Measurements from ENCODE around the gene BRD2.

The BRD2 gene

DNA sequence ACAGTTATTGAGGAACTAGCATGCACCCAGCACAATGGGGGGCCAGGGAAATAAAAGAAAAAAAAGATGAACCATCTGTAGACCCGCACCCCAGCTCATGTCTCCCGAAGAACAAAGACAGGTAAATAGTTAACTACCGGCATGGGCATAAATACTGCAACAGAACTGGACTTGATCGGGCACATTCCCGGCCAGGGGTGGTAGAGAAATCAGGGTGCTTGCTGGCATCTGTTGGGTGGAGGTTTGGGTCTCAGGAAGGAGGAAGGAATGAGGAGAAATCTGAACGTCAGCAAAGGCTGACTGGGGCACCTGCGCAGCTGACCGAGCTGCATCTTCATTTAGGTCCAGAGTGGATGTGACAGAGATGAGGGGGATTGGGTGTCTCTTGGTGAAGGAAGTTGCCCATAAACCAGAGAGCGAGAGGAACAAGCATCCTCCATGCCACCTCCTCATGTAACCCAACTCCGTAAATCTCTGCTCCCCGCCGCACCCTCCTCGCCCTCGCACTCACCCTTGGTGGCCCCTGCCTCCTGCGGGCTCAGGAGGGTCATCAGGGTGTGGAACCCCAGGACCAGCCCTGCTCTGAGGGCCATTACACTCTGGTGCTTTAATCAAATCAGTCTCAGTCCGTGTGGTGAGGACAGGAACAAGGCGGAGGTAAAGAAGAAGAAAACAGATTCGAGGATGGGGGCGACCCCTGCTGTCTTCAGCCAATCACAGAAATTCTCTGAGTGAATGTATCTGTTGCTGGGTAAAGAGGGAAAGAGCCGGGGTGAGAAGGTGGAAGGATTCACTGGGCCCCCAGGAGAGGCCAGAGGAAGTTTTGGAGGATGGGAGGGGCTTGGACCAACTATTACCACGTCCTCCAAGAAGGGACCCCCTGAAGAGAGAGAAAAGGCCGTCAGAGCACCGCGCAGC is 40.8 kb downstream of the BRD2 start, which contains the start of gene HLA-DOA:
Gene HLA-DOA (minus strand): TSS at position 648 of the 918 bp plus-strand sequence.
- Histone ChIP-seq H3K36me3 (replicated peaks) (no peaks in the 10 kb centered on the region), H3K27me3 (ENCODE audit: low read depth) (peaks cover 34% of the 10 kb centered on the region), H3K4me1 (no peaks in the 10 kb centered on the region), H3K4me3 (no peak within 1 kb of the TSS), H3K9me3 (no peaks in the 10 kb centered on the region)
- no peak for DNase-seq (ENCODE audit: low spot score in 2 of 2)
- in situ Hi-C loops (cut with MboI; ENCODE audit: low sequenced_read_pairs) = no loop called here

DNA sequence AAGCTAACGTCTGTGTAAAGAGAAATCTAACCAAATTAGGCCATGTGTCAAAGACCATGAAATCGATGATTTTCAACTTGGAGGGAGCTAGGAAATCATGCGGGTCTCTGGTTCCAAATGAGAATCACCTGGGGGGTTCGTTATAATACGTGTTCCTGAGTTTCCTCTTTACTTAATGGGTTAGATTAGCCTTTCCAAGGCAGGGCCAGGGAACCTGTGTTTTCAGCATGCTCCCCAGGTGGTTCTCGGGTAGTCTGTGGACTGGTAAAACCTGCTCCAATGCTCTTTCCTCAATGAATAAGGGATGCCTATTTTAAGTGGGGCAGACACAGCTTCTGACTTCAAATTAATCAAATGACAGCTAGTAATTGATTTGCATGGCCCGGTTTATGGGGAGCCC is 42.0 kb downstream of the BRD2 start:
- Histone ChIP-seq H3K4me3 (no peak overlapping the region), H3K36me3 (replicated peaks) (no peaks in the 10 kb centered on the region), H3K27me3 (ENCODE audit: low read depth) (peaks cover 39% of the 10 kb centered on the region), H3K9me3 (no peaks in the 10 kb centered on the region), H3K4me1 (no peaks in the 10 kb centered on the region)
- in situ Hi-C loops (cut with MboI; ENCODE audit: low sequenced_read_pairs) = loop anchor here (10.0 kb wide), 2 partner anchors 74 to 234 kb away; no protein-coding TSS in a partner anchor
- DNase-seq (ENCODE audit: low spot score in 2 of 2) = no peak

DNA sequence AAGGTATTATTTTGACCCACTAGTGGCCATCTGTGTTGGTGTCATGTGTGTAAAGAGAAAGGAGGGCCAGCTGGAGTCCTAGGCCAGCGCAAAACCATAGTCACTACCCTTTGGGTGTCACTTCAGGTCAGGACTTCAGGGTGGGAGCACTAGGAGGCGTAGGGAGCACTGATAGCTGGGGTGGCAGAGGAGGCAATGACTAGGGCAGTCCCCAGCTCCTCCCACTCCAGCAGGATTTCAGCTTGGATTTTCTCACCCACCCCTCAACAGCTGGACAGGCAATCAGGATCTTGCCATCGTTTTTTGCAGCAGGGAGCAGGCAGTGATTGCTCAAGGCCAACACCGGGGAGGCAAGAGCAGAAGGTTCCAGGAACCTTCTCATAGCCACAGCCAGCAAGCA is 45.2 kb downstream of the BRD2 start:
- Histone ChIP-seq H3K4me1 (no peaks in the 10 kb centered on the region), H3K36me3 (replicated peaks) (no peaks in the 10 kb centered on the region), H3K9me3 (no peaks in the 10 kb centered on the region), H3K4me3 (no peak overlapping the region), H3K27me3 (ENCODE audit: low read depth) (peaks cover 67% of the 10 kb centered on the region)
- in situ Hi-C loops (cut with MboI; ENCODE audit: low sequenced_read_pairs) = loop anchor here (10.0 kb wide), 2 partner anchors 71 to 231 kb away; no protein-coding TSS in a partner anchor
- no peak for DNase-seq (ENCODE audit: low spot score in 2 of 2)

DNA sequence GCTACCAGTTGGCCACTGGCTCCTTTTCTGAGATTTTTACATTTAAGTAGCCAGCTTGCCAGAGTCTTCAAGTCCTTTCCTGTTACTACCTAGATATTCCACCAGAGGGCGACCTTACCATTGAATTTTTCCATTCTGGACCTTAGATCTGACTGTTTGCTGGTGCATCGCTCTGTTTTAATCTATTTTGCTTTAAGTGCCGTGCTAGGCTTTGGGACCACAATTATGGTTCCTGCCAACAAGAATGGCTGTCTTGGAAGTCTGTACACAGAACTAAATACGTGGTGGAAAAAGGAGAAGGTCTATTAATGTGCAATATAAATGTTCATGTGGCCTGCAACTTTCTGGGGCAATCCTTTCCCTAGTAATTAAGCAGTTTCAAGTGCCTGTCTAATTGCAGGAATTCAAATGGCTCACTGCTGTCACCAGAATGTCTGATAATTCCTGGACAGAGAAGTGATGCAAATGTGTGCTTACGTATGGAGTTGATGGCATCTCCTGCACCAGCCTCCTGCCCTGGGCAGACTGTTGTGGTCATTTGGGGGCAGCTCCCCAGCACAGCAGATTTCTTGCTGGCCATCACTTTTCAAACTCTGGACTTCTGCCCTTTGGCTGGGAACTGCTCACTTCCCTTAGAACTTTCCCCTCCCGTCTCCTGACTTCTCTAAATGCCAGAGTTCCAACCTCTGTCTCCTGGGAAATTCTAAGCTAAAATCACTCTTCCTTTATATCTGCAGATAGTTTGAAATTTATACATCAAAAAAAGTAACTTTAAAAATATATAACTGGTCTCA is 46.6 kb downstream of the BRD2 start:
- no peaks in the 10 kb centered on the region for H3K9me3 ChIP-seq
- DNase-seq (ENCODE audit: low spot score in 2 of 2) = peak; percentile 68 to 75
- peaks cover 79% of the 10 kb centered on the region for H3K27me3 ChIP-seq (ENCODE audit: low read depth)
- H3K4me1 ChIP-seq = no peaks in the 10 kb centered on the region
- no peak overlapping the region for H3K4me3 ChIP-seq
- H3K36me3 ChIP-seq (replicated peaks) = no peaks in the 10 kb centered on the region
- in situ Hi-C loops (cut with MboI; ENCODE audit: low sequenced_read_pairs) = loop anchor here (10.0 kb wide), 2 partner anchors 70 to 230 kb away; no protein-coding TSS in a partner anchor

DNA sequence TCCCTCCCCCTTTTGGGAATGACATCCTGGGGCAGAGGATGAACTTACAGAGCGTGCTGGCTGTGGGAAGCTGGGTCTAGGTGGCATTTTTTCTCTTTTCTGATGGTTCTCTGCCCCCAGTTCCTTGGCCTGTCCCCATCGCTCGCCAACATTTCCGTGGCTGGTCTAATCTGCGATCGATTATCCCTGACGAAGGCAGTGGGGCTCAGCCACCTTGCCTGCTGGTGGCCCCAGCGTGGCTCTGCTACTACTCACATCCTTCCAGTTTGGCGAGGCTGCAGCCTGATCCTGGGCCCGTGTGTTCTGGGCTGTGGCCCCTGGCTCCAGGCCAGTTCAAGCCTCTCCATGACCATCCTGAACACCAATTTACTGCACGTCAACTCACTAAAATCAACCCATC is 47.4 kb downstream of the BRD2 start:
- H3K27me3 ChIP-seq (ENCODE audit: low read depth) = peaks cover 77% of the 10 kb centered on the region
- in situ Hi-C loops (cut with MboI; ENCODE audit: low sequenced_read_pairs) = loop anchor here (10.0 kb wide), 2 partner anchors 69 to 229 kb away; no protein-coding TSS in a partner anchor

DNA sequence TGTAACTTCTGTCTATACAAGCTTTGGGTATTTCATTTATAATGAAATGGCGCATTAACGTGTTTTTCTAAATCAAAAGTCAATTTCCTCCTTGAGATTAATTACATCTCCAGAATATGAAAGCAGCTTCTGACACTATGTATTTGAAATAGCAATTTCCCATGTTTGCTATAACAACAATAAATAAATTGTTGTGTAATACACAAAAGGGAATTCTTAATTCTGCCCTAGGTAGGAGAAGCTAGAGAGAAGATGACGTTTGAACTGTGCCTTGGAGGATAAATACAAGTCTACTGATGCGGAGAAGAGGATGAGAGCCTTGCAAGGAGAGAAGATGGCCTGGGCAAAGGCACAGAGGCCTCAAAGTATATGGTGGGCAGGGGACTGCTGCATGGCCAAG is 48.6 kb downstream of the BRD2 start:
- Histone ChIP-seq H3K36me3 (replicated peaks) (no peaks in the 10 kb centered on the region), H3K9me3 (no peaks in the 10 kb centered on the region), H3K4me3 (no peak overlapping the region), H3K4me1 (no peaks in the 10 kb centered on the region), H3K27me3 (ENCODE audit: low read depth) (peaks cover 70% of the 10 kb centered on the region)
- no peak for DNase-seq (ENCODE audit: low spot score in 2 of 2)
- in situ Hi-C loops (cut with MboI; ENCODE audit: low sequenced_read_pairs) = loop anchor here (10.0 kb wide), 2 partner anchors 68 to 228 kb away; no protein-coding TSS in a partner anchor

More for the DNA sequence above, 47.4 kb downstream of the BRD2 start:
- Histone ChIP-seq H3K36me3 (replicated peaks) (no peaks in the 10 kb centered on the region), H3K4me1 (no peaks in the 10 kb centered on the region), H3K9me3 (no peaks in the 10 kb centered on the region), H3K4me3 (no peak overlapping the region)
- DNase-seq (ENCODE audit: low spot score in 2 of 2) = no peak

DNA sequence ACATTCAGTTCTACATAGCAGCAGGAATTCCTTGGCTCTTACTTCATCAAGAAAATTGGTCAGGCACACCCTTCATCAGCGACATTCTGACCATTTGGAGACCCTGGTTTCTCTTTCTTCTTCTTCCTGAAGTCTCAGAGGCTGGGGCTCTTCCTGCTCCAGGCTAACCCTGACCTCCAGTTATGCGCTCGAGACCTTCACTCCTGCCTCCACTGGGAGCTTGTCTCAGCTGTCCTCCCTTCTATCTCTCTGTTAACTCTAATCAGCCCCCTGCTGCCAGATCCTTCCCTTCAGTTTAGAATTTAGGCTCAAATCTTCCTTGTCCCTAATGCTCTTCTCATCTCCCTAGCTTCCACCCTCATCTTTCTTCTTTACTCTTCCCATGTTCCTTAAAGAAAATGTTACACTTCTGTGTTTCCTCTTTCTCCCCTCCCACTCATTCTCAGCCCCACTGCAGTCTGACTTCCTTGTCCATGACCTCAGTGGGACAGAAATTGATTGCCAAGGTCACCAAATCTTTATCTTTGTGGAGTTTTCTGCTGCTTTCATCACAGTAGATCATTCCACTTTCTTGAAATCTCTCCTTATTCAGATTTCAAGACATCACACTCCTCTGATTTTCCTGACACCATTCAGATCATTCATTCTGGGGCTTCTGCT is 49.4 kb downstream of the BRD2 start:
- peaks cover 65% of the 10 kb centered on the region for H3K27me3 ChIP-seq (ENCODE audit: low read depth)
- no peaks in the 10 kb centered on the region for H3K4me1 ChIP-seq
- DNase-seq (ENCODE audit: low spot score in 2 of 2) = no peak
- H3K4me3 ChIP-seq = no peak overlapping the region
- no peaks in the 10 kb centered on the region for H3K36me3 ChIP-seq (replicated peaks)
- H3K9me3 ChIP-seq = no peaks in the 10 kb centered on the region
- in situ Hi-C loops (cut with MboI; ENCODE audit: low sequenced_read_pairs) = loop anchor here (10.0 kb wide), 2 partner anchors 67 to 227 kb away; no protein-coding TSS in a partner anchor

DNA sequence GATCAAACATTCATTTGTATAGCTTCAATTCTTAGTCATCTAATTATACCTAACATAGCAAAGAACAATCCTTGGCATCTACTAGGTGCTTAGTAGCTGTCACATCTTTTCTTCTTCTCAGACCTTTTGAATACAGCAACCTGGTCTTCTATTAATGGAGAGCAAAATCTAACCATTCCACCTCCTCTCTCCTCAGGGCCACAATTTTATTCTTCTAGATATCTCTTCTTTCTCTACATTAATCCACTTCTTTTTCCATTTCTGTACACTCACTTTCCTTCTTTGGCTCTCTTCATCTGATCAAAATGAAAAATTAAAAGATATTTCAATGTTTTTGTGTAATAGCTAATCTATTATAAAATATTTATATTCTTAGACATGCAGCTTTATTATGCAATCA is 50.0 kb downstream of the BRD2 start:
- no peak for DNase-seq (ENCODE audit: low spot score in 2 of 2)
- Histone ChIP-seq H3K4me1 (no peaks in the 10 kb centered on the region), H3K27me3 (ENCODE audit: low read depth) (peaks cover 61% of the 10 kb centered on the region), H3K4me3 (no peak overlapping the region), H3K36me3 (replicated peaks) (no peaks in the 10 kb centered on the region), H3K9me3 (no peaks in the 10 kb centered on the region)
- in situ Hi-C loops (cut with MboI; ENCODE audit: low sequenced_read_pairs) = loop anchor here (10.0 kb wide), 2 partner anchors 66 to 226 kb away; no protein-coding TSS in a partner anchor

DNA sequence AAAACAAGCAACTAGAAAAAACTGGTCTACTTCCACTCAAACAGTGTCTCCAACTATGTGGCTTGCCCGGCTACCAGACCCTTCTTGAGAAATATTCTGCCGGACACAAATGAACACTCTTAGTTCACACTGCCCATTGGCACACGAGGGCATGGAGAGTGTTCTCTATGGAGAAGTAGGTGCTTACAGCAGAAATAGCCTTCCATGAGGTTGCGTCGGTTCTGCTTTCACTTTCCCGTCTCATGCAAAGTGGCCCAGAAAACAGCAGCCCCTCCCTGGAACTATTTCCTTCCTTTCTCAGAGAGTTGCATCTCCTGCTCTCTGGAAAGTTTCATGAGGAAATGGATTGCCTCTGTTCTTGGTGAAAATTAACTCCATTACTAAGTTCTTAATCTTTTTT is 50.5 kb downstream of the BRD2 start:
- Histone ChIP-seq H3K4me3 (no peak overlapping the region), H3K9me3 (no peaks in the 10 kb centered on the region), H3K27me3 (ENCODE audit: low read depth) (peaks cover 56% of the 10 kb centered on the region), H3K4me1 (no peaks in the 10 kb centered on the region), H3K36me3 (replicated peaks) (no peaks in the 10 kb centered on the region)
- in situ Hi-C loops (cut with MboI; ENCODE audit: low sequenced_read_pairs) = loop anchor here (10.0 kb wide), 2 partner anchors 66 to 226 kb away; no protein-coding TSS in a partner anchor
- no peak for DNase-seq (ENCODE audit: low spot score in 2 of 2)

DNA sequence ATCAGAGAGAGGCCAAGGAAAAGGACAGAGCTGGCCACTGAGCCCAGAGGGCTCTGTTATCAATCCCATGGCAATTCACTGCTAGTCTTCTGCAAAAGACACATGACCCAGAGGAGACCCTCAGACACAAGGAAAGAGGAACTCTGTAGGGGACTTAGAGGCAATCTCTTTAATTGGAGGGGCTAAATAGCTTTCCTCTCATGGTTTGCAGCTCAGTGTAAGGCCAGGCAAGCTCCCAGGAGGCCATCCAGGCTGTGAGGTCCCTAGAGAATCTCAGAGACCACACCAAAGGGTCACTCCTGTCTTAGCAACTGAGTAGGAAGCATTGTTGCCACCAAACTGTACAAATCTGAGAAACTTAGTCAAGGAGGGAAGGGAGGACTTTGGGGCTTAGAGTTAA is 51.0 kb downstream of the BRD2 start:
- H3K9me3 ChIP-seq = no peaks in the 10 kb centered on the region
- DNase-seq (ENCODE audit: low spot score in 2 of 2) = no peak
- no peaks in the 10 kb centered on the region for H3K36me3 ChIP-seq (replicated peaks)
- H3K27me3 ChIP-seq (ENCODE audit: low read depth) = peaks cover 52% of the 10 kb centered on the region
- no peak overlapping the region for H3K4me3 ChIP-seq
- no peaks in the 10 kb centered on the region for H3K4me1 ChIP-seq
- in situ Hi-C loops (cut with MboI; ENCODE audit: low sequenced_read_pairs) = loop anchor here (10.0 kb wide), 2 partner anchors 65 to 225 kb away; no protein-coding TSS in a partner anchor

DNA sequence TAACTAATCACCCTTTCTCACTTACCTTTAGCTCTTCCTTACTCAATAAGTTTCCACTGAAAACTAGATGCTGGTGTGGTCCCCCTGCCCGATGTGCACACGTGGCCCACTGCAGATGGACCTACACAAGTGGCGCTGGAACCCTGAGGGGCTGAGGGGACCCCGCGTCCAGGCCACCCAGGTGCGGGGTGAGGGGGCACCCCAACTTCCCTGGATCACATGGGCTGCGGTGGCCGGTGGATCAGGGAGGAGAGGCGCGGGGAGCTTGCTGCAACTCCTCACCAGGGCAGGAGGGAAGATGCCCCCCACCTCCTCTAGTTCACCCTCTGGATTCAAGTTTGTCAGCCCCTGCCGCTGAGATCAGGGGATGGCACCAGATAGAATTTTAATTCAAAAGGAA is 53.5 kb downstream of the BRD2 start:
- Histone ChIP-seq H3K27me3 (ENCODE audit: low read depth) (peaks cover 32% of the 10 kb centered on the region), H3K4me3 (no peak overlapping the region), H3K4me1 (no peaks in the 10 kb centered on the region), H3K9me3 (no peaks in the 10 kb centered on the region), H3K36me3 (replicated peaks) (no peaks in the 10 kb centered on the region)
- no peak for DNase-seq (ENCODE audit: low spot score in 2 of 2)
- in situ Hi-C loops (cut with MboI; ENCODE audit: low sequenced_read_pairs) = no loop called here

DNA sequence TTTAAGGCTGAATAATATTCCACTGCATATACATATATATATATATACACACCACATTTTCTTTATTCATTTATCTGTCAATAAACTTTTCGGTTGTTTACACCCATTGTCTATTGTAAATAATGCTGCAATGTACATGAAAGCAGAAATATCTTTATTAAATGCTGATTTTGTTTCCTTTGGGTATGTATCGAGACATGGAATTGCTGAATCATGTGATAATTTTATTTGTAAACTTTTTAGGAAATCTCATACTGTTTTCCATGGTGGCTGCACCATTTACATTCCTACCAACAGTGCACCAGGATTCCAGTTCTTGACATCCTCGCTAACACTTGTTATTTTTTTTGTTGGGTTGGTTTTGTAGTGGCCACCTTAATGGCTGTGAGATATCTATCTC is 55.1 kb downstream of the BRD2 start:
- Histone ChIP-seq H3K36me3 (replicated peaks) (no peaks in the 10 kb centered on the region), H3K9me3 (no peaks in the 10 kb centered on the region), H3K27me3 (ENCODE audit: low read depth) (peaks cover 17% of the 10 kb centered on the region), H3K4me3 (no peak overlapping the region), H3K4me1 (no peaks in the 10 kb centered on the region)
- DNase-seq (ENCODE audit: low spot score in 2 of 2) = no peak
- in situ Hi-C loops (cut with MboI; ENCODE audit: low sequenced_read_pairs) = no loop called here

DNA sequence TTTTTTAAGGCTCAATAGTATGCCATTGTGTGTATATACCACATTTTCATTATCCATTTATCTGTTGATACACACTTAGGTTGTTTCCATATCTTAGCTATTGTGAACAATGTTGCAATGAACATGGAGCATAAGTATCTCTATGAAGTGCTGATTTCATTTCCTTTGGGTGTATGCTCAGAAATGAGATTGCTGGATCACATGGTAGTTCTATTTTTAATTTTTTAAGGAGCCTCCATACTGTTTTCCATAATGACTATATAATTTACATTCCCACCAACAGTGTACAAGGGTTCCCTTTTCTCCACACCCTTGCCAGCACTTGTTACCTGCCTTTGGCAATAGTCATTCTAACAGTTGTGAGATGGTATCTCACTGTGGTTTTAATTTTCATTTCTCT is 56.1 kb downstream of the BRD2 start:
- in situ Hi-C loops (cut with MboI; ENCODE audit: low sequenced_read_pairs) = no loop called here
- Histone ChIP-seq H3K4me1 (no peaks in the 10 kb centered on the region), H3K9me3 (no peaks in the 10 kb centered on the region), H3K4me3 (no peak overlapping the region), H3K27me3 (ENCODE audit: low read depth) (peaks cover 13% of the 10 kb centered on the region), H3K36me3 (replicated peaks) (no peaks in the 10 kb centered on the region)
- DNase-seq (ENCODE audit: low spot score in 2 of 2) = no peak
